ENCODE measurements around the gene MTHFD2.

The MTHFD2 gene

GRCh38 chr2:74232426-74232825 is 34.0 kb downstream of the MTHFD2 start:
- no peak for FAIRE-seq

GRCh38 chr2:74233648-74234047 is 35.2 kb downstream of the MTHFD2 start:
- no peak for FAIRE-seq

GRCh38 chr2:74235041-74235440 is 36.6 kb downstream of the MTHFD2 start:
- FAIRE-seq = no peak

GRCh38 chr2:74238879-74239278 is 40.5 kb downstream of the MTHFD2 start:
- no peak for FAIRE-seq

GRCh38 chr2:74239346-74239745 is 40.9 kb downstream of the MTHFD2 start:
- no peak for FAIRE-seq

GRCh38 chr2:74242354-74243071 is 44.1 kb downstream of the MTHFD2 start:
- no peak for FAIRE-seq

- no peak for FAIRE-seq
Measured at GRCh38 chr2:74244286-74244685, 45.9 kb downstream of the MTHFD2 start.

- FAIRE-seq = no peak
Measured at GRCh38 chr2:74246496-74247195, 48.2 kb downstream of the MTHFD2 start.

- FAIRE-seq = no peak
Measured at GRCh38 chr2:74249406-74250122, 51.1 kb downstream of the MTHFD2 start.

- no peak for FAIRE-seq
Measured at GRCh38 chr2:74250189-74250631, 51.8 kb downstream of the MTHFD2 start.

GRCh38 chr2:74252036-74252435 is 53.6 kb downstream of the MTHFD2 start:
- FAIRE-seq = no peak

- no peak for FAIRE-seq
Measured at GRCh38 chr2:74252862-74253261, 54.4 kb downstream of the MTHFD2 start.

- FAIRE-seq = no peak
Measured at GRCh38 chr2:74253306-74253970, 55.0 kb downstream of the MTHFD2 start.

- FAIRE-seq = no peak
Measured at GRCh38 chr2:74253971-74254310, 55.5 kb downstream of the MTHFD2 start.

GRCh38 chr2:74255660-74256213 is 57.3 kb downstream of the MTHFD2 start:
- FAIRE-seq = no peak

- no peak for FAIRE-seq
Measured at GRCh38 chr2:74259191-74259590, 60.8 kb downstream of the MTHFD2 start.

GRCh38 chr2:74259733-74260132 is 61.3 kb downstream of the MTHFD2 start:
- FAIRE-seq = no peak

- FAIRE-seq = no peak
Measured at GRCh38 chr2:74260495-74260894, 62.1 kb downstream of the MTHFD2 start.

GRCh38 chr2:74261204-74261864 is 62.9 kb downstream of the MTHFD2 start:
- no peak for FAIRE-seq

GRCh38 chr2:74262681-74263080 is 64.3 kb downstream of the MTHFD2 start:
- FAIRE-seq = no peak

- FAIRE-seq = no peak
Measured at GRCh38 chr2:74264281-74264680, 65.9 kb downstream of the MTHFD2 start.

GRCh38 chr2:74267068-74267467 is 68.7 kb downstream of the MTHFD2 start:
- FAIRE-seq = no peak

Data from colon (tissue), 2 donors.